ENCODE data around the gene ARGLU1.

ARGLU1 gene

DNA sequence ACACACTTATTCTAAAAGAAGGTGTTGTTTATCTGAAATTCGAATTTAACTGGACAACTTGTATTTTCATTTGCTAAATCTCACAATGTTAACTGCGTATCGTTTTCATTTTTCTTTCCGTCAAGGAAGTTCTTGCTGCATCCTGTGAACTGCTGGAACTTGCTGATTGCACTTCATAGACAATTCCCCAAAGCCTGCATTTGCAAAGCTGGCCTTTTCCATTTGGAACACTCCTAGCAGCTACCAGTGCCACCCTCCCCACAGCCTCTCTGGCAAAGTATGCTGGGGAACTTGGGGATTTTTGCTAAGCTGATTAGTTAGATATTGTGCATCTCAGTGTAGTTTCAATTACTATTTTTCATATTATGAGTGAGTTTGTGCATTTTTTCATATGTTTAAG, 20.4 kb upstream of the ARGLU1 start:
- H3K9me3 ChIP-seq (ENCODE audit: control insufficient read depth, insufficient read depth, low read length), result peaks cover 21% of the 10 kb centered on the region

GRCh38 chr13:106587787-106588186, 19.9 kb upstream of the ARGLU1 start:
- peaks cover 21% of the 10 kb centered on the region for H3K9me3 ChIP-seq (ENCODE audit: control insufficient read depth, insufficient read depth, low read length)
- H3F3A ChIP-seq (ENCODE audit: control insufficient read depth, insufficient read depth), result no peaks in the 10 kb centered on the region
- no peaks in the 10 kb centered on the region for H3K36me3 ChIP-seq (ENCODE audit: control insufficient read depth, low read length)
- no peak overlapping the region for H3K27ac ChIP-seq (ENCODE audit: low read depth, low read length)
- no peaks in the 10 kb centered on the region for H3K79me2 ChIP-seq (ENCODE audit: control insufficient read depth, low read length)
- H3K9me2 ChIP-seq (replicated peaks; ENCODE audit: control insufficient read depth, low read length), result no peaks in the 10 kb centered on the region
- no peaks in the 10 kb centered on the region for H4K20me1 ChIP-seq (ENCODE audit: control insufficient read depth, insufficient read depth, low read depth, low read length)
- H3K27me3 ChIP-seq (ENCODE audit: control insufficient read depth, low read length), result no peaks in the 10 kb centered on the region
- no peak overlapping the region for H3K4me3 ChIP-seq (ENCODE audit: low read length)
- no peak for TF ChIP-seq EZH2phosphoT487 (IDR thresholded peaks at IDR 0.05; ENCODE audit: borderline replicate concordance, low read length)
- no peaks in the 10 kb centered on the region for H3K4me1 ChIP-seq (ENCODE audit: control insufficient read depth, low read length)
- no peak overlapping the region for H3K4me2 ChIP-seq (ENCODE audit: low read length)

More for the DNA sequence above, 20.4 kb upstream of the ARGLU1 start:
- no peaks in the 10 kb centered on the region for H3K27me3 ChIP-seq (ENCODE audit: control insufficient read depth, low read length)
- no peaks in the 10 kb centered on the region for H3K4me1 ChIP-seq (ENCODE audit: control insufficient read depth, low read length)
- no peak for TF ChIP-seq EZH2phosphoT487 (IDR thresholded peaks at IDR 0.05; ENCODE audit: borderline replicate concordance, low read length)
- TF ChIP-seq, protein P1, sequence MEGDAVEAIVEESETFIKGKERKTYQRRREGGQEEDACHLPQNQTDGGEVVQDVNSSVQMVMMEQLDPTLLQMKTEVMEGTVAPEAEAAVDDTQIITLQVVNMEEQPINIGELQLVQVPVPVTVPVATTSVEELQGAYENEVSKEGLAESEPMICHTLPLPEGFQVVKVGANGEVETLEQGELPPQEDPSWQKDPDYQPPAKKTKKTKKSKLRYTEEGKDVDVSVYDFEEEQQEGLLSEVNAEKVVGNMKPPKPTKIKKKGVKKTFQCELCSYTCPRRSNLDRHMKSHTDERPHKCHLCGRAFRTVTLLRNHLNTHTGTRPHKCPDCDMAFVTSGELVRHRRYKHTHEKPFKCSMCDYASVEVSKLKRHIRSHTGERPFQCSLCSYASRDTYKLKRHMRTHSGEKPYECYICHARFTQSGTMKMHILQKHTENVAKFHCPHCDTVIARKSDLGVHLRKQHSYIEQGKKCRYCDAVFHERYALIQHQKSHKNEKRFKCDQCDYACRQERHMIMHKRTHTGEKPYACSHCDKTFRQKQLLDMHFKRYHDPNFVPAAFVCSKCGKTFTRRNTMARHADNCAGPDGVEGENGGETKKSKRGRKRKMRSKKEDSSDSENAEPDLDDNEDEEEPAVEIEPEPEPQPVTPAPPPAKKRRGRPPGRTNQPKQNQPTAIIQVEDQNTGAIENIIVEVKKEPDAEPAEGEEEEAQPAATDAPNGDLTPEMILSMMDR (IDR thresholded peaks at IDR 0.05; ENCODE audit: low read depth, low read length, poor library complexity, severe bottlenecking), result no peak
- no peaks in the 10 kb centered on the region for H3K79me2 ChIP-seq (ENCODE audit: control insufficient read depth, low read length)
- H4K20me1 ChIP-seq (ENCODE audit: control insufficient read depth, insufficient read depth, low read depth, low read length), result no peaks in the 10 kb centered on the region
- no peaks in the 10 kb centered on the region for H3K9me2 ChIP-seq (replicated peaks; ENCODE audit: control insufficient read depth, low read length)
- H3K36me3 ChIP-seq (ENCODE audit: control insufficient read depth, low read length), result no peaks in the 10 kb centered on the region
- H3K27ac ChIP-seq (ENCODE audit: low read depth, low read length), result no peak overlapping the region
- no peak overlapping the region for H3K4me2 ChIP-seq (ENCODE audit: low read length)
- no peaks in the 10 kb centered on the region for H3F3A ChIP-seq (ENCODE audit: control insufficient read depth, insufficient read depth)
- H3K4me3 ChIP-seq (ENCODE audit: low read length), result no peak overlapping the region

GRCh38 chr13:106586648-106587166, 18.8 kb upstream of the ARGLU1 start:
- Histone ChIP-seq H3K27me3 (ENCODE audit: control insufficient read depth, low read length) (no peaks in the 10 kb centered on the region), H3K27ac (ENCODE audit: low read depth, low read length) (no peak overlapping the region), H3K79me2 (ENCODE audit: control insufficient read depth, low read length) (no peaks in the 10 kb centered on the region), H3F3A (ENCODE audit: control insufficient read depth, insufficient read depth) (no peaks in the 10 kb centered on the region), H3K4me1 (ENCODE audit: control insufficient read depth, low read length) (no peaks in the 10 kb centered on the region), H4K20me1 (ENCODE audit: control insufficient read depth, insufficient read depth, low read depth, low read length) (no peaks in the 10 kb centered on the region), H3K4me3 (ENCODE audit: low read length) (no peak overlapping the region), H3K9me2 (replicated peaks; ENCODE audit: control insufficient read depth, low read length) (no peaks in the 10 kb centered on the region), H3K4me2 (ENCODE audit: low read length) (no peak overlapping the region), H3K36me3 (ENCODE audit: control insufficient read depth, low read length) (no peaks in the 10 kb centered on the region), H3K9me3 (ENCODE audit: control insufficient read depth, insufficient read depth, low read length) (peaks cover 21% of the 10 kb centered on the region)
- TF ChIP-seq EZH2phosphoT487 (IDR thresholded peaks at IDR 0.05; ENCODE audit: borderline replicate concordance, low read length), result no peak
- TF ChIP-seq, protein P1 (IDR thresholded peaks at IDR 0.05; ENCODE audit: low read depth, low read length, poor library complexity, severe bottlenecking), result no peak

DNA sequence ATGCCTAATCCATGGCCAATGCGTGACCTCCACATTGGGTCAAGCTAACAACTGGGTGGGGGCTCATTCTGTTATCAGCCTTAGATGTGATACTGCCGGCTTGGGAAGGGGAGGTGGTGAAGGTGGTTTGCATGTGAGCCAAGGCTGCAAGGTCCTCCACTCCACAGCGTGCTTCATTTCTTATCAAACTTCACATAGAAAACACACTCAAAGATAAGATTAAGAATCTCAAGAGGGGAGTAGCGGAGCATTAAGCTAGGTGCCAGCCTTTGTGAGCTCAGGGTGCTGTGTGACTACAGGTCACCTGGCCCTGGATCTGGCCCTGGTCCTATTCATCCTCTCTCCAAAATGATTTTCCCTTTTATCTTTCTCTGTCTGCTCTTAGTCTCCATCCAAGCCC, 13.3 kb upstream of the ARGLU1 start:
- no peaks in the 10 kb centered on the region for H3K79me2 ChIP-seq (ENCODE audit: control insufficient read depth, low read length)
- no peak overlapping the region for H3K4me2 ChIP-seq (ENCODE audit: low read length)

More for the DNA sequence above, 13.3 kb upstream of the ARGLU1 start:
- H3K4me3 ChIP-seq (ENCODE audit: low read length), result no peak overlapping the region
- peaks cover 13% of the 10 kb centered on the region for H3K9me3 ChIP-seq (ENCODE audit: control insufficient read depth, insufficient read depth, low read length)
- no peaks in the 10 kb centered on the region for H3K9me2 ChIP-seq (replicated peaks; ENCODE audit: control insufficient read depth, low read length)
- H3K27me3 ChIP-seq (ENCODE audit: control insufficient read depth, low read length), result no peaks in the 10 kb centered on the region
- H3F3A ChIP-seq (ENCODE audit: control insufficient read depth, insufficient read depth), result no peaks in the 10 kb centered on the region
- no peaks in the 10 kb centered on the region for H3K36me3 ChIP-seq (ENCODE audit: control insufficient read depth, low read length)
- no peak for TF ChIP-seq EZH2phosphoT487 (IDR thresholded peaks at IDR 0.05; ENCODE audit: borderline replicate concordance, low read length)
- TF ChIP-seq, protein P1 (IDR thresholded peaks at IDR 0.05; ENCODE audit: low read depth, low read length, poor library complexity, severe bottlenecking), result no peak
- no peak overlapping the region for H3K27ac ChIP-seq (ENCODE audit: low read depth, low read length)
- H4K20me1 ChIP-seq (ENCODE audit: control insufficient read depth, insufficient read depth, low read depth, low read length), result no peaks in the 10 kb centered on the region
- H3K4me1 ChIP-seq (ENCODE audit: control insufficient read depth, low read length), result no peaks in the 10 kb centered on the region

Data from DOHH2 (cell line).